Activated CD4-positive, alpha-beta T cell treated with anti-CD3 and anti-CD28 coated beads, Interleukin-10, Interleukin-2, amounts not matched to agents 100 ng/mL and 50 ng/mL, durations not matched to agents 16 hours and 8 hours (primary cell): ENCODE data around the gene GALNT17.

ENCODE experiments used
- DNase-seq: peaks from one replicate; pipeline ENCODE4 v3.0.0-alpha.2; 2020

The GALNT17 gene

DNA sequence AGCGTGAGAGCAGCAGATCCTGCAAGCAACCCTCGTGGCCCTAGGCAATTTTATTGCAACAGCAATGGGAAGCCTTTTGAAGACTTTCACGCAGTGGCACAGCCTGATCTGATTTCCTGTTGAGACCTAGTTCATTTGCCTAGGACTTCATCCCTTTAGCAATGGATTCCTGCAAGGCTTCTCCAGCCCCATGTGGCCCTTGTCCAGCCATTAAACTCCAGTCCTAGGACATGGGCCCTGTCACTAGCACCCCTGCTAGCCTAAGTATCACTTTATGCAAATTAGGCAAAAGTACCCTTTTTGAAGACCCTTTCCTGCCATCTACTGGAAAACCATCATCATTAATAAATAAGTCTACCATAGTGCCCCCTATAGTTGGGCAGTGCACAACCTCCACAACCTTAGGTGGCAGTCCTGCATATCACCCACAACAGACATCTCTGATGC is 379.4 kb downstream of the GALNT17 start:
- DNase-seq, result no peak

DNA sequence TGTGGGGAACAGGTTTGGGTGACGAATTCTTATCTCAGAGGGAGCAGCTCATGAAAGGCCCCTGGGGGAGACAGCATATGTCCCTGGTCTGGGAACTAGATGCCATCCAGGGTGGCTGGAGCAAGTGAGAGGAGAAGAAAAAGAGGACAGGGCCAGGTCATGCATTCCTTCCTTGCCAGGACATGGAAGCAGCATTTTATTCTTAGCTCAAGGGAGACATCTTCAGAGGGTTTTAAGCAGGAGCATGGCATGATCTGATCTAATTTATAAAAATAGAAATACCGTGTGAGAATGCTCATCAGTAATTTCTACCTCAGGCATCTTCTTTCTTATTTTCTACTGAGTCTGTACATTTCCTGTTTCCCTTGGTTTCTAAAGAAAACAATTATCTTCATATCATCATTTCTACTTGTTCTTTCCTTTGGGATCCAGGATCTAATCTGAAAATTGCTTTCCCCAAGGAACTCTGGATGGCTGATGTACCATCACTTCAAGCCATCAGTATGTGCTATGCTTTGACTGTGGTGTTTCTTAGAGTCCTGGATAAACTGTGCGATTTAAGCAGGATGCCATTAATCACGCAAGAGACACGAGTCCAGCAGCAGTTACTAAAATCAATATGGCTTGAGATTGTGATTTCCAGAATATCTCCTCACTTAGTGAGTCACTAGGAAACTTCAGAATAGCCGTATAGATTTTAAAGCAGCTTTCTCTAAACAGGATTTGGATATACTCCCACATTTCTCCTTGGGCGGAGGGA is 386.2 kb downstream of the GALNT17 start:
- no peak for DNase-seq

DNA sequence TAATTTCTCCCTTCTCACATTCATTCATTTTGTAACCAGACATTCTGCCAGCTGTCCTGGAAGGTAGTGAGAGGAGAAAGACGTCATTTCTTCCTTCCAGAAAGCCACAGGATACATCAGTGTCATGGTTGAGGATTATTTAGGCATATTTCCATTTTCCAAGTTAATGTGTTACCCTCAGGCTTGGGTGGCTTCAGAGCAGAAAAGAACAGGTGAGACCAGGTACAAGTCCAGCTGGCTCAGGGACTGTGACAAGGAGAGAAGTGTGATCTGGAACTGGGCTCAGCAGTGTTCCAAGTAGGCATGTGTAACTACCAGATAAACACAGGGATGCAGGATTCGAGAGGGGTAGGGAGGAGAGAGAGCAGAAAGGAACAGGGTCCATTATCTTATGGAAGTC is 386.9 kb downstream of the GALNT17 start:
- no peak for DNase-seq

DNA sequence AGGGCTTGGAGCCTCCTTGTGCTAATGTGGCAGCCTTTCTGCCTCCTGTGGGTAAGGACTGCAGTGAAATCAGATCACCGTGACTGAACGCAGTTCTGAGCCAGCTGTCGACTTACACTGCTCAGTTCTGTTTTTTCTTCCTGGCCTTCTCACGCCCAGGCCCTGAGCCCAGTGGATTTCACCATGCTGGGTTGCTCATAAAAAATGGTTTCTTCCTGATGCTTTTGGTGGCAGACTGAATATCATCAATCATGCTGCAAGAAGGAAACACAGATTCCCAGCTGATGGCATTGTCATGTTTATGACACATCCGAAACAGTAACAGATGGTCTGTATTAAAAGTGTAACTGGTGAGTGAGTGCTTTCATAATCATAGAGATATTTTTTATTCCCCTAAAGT is 389.6 kb downstream of the GALNT17 start:
- no peak for DNase-seq

DNA sequence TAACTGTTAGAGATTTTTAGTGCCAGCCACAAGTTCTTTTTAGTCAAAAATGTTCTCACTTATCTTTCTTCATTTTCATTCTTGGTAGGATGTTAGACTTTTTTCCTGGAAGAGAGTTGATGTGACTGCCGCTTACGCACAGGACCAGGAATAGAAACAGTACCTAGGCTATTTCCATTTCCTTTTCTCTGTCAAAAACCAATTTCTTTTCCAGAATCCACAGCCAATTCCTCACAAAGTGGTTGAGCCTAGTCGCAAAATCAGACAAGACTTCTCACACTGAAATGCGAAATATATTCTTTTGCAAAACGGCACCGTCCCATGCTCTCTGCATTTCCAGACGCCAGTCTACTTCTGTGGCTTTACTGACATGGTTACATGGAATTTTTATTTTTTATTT is 394.2 kb downstream of the GALNT17 start:
- no peak for DNase-seq

DNA sequence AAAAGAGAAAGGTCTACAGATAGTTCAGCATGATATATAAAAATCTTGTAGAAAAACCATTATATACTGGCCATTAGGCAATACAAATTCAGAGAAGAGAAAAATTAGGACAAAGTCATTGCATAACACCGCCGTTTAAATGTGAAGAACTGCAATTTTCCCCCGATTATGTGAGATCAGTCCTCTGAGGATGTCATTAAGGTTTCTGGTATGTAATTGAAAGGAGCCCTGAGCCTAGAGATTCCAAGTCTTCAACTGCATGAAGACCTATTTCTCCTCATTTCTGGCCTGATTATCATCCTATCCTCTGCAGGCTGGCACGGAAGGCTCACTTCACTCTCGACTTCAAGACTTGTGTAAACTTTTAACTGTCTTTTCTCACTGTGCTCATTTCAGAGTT is 395.3 kb downstream of the GALNT17 start:
- DNase-seq, result no peak

DNA sequence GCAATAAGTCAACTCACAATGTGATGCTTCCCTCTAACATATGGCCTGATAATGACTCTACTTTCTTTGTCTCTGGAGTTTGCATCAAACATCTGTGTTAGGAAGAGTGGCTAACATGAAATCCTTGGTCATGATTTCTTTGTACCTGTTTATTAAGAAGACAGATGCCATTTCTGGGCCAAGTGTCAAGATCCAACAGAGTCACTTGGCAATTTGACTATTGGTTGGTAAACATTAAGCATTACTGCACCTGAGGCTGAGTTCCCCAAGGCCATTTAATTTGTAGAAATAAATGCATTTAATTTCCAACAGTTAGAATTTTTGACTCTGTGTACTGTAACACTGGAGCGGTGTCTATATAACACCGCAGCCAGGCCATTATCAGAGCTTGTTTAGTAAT is 403.7 kb downstream of the GALNT17 start:
- no peak for DNase-seq

DNA sequence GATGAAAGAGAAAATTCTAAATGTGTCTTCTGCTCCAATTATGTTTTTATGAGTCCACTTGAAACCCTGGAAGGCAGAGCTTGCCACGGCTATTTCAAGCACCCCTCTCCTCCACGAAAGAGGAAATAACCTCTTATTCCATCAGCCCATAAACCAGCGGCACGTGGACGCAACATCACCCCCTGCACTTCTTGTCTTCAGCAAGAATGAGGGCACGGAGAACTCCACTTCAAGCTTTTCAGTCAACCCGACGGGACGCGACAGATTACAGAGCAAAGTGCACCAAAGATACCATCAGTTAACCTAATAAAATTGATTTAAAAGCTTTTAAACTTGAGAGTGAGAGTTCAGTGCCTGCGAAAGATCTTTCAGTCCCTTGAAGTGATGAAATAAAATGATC is 406.3 kb downstream of the GALNT17 start:
- DNase-seq, result no peak

DNA sequence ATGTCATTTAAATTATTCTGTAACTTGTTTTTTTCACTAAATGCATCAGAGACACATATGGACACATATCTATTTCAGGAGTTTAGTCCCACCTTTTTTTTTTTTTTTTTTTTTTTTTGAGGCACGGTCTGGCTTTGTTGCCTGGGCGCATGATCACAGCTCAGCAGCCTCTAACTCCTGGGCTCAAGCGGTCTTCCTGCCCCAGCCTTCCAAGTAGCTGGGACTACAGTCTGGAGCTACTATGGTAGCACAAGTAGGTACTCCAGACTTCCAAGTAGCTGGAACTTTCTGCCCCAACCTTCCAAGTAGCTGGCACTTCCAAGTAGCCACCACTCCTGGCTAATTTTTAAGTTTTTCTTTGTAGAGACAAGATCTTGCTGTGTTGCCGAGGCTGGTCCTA is 407.7 kb downstream of the GALNT17 start:
- no peak for DNase-seq

DNA sequence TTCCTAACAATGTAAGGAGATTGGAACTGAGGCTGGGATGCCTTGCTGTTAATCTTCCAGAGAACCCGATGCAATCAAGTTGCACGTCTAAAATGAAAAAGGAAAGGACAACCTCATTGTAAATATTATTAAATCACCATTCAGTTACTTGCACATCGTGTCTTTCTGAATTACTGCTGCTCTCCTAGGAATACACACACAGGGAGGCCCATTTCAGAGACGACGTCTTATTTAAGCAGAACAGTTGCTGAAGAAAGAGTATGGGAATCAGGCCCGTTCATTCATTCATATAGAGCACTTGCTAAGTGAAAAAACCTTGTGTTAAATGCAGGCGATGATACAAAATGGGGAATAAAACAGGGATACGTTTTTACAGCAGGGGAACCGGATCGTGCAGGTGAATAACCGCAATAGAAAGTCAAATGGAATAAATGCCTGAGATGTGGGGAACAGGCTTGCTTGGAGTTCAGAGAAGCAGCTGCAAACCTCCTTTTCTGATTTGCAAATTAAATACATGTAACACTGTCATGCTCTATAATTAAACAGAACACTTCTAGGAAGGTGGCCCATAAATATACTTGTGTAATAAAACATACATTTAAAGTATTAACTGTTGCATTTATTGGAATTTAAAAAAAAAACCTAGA is 409.9 kb downstream of the GALNT17 start:
- DNase-seq, result no peak

DNA sequence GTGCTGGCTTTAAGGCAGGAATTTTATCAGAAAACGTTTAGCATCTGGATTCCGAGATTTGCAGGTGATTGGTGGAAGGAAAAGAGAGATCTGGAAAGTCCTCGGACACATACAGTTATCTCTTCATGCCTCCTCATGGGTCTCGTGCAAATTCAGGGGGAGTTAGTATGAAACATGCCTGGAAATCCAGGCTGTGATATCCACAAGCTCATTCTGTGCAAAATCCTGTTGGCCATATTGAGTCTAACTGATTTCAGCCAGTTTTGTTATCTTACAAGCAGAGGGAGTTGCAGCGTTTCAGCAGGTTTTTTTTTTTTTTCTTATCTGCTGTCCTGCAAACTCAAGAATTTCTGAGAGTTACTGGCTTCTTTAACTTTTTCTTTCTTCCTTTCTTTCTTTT is 411.5 kb downstream of the GALNT17 start:
- no peak for DNase-seq

DNA sequence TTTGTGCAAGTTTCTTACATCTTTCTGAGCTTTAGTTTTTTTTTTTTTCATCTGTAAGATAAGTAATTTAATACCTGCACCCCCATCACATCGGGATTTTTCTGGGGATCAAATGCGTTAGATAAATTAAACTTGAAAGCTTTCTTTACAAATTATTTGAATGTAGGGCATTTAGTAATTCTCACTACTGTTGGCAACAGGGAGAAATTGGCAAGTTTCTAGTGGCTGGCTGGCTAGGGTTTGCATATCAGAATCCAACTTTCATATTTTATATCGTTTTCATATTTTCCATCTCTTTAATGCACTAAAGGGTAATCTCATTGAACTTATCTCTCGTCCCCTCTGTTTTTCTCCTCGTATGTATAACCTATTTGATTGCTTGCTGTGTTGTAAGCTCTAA is 412.9 kb downstream of the GALNT17 start:
- DNase-seq, result no peak

DNA sequence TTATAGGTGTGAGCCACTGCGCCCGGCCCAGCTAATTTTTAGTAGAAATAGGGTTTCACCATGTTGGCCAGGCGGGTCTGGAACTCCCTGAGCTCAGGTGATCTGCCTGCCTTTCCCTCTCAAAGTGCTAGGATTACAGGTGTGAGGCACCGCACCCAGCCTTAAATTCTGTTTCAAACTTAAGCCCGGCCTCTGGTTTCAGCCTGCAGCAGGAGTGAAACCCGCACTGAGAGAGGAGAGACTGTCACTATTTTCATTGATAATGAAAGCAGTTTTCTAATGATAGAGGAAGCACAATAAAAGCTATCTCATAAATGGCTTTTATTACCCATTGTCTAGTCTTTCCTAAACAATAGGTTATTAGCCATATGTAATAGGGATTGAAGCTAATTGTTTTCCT is 415.5 kb downstream of the GALNT17 start:
- no peak for DNase-seq

DNA sequence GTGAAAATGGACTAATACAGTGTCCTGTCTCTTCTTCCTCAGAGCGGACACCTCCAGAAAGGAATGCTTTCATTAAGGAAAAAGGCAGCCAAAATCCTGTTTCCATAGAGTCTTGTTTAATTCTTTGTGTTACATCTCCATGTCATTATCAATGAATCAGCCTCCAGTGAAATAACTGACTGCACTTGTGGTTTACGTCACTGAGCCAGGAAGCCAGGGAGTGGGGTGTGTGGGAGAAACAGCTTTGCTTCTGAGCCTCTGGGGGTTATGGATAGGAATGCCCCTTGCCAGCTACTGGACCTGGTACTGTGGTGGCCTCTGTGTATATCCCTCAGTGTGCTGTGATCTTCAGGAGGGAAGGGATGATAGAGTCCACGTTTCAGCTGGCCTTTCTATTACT is 416.8 kb downstream of the GALNT17 start:
- DNase-seq, result no peak

DNA sequence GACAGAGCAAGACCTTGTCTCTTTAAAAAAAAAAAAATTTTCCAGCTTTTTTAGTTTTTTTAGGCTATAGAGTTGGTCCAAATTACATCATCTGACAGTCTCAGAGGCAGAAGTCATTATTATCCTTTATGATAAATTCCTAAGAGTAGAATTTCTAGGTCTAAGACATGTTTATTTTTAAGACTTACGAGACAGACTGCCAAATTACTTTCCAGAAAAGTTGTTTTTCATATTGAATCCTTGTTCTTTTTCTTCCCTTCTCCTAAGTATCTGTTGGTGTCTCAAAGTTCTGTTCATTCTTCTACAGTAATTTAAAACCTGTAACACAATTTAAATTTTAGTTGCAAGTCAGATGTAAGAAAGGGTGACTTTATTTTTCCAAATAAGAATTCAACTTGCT is 421.4 kb downstream of the GALNT17 start:
- DNase-seq, result no peak

DNA sequence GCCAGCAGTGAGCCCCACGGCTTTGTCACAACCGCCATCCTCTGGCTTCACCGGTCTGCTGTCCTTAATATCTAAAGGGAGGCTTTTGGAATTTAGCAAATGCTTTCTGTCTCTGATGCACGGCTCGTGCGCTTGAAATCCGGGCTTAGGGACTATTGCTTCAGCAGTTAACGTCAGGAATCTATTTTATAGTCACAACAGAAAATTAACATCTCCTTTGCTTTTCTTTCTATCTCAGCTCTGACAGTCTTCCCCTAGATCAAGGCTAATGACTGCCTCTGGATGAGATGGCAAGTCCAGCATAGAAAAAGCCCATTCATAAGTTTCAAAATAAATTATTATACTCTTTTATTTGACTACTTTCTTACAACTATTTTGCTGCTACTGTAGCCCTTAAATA is 423.8 kb downstream of the GALNT17 start:
- DNase-seq, result no peak

DNA sequence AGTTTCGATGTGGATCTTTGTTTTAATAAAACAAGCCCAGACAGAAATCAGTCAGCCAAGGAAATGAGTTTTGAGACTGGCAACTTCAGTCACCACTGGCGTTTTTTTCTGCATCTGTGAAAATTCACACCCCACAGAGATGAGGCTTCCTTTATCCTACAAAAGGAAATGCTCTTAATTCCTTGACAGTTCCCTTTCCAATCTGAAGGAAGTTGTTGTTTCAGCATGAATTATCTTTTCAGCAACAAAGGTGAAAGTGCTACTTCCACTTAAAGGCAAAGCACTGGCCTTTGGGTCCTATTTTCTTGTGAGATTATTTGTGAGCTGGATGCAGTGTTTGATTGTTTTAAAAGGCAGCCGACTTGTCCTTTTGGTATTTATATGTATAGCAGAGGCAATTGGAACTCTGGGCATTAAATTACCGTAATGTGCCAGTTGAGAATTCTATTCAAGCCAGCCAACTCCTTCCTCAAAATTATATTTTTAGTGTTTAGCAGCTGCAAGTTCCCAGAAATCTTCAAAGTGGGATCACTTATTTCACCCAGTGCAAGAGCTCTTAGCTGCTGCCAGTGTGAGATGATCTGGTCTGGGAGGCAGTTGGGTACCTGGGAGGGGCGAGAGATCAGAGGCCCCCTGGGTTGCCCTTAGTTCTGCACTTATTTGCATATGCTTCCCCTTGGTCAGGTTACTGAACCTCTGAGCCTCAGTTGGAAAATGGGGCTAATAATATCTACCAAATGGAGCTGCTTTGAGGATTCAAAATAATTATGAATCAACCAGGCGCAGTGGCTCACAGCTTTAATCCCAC is 427.1 kb downstream of the GALNT17 start:
- no peak for DNase-seq

DNA sequence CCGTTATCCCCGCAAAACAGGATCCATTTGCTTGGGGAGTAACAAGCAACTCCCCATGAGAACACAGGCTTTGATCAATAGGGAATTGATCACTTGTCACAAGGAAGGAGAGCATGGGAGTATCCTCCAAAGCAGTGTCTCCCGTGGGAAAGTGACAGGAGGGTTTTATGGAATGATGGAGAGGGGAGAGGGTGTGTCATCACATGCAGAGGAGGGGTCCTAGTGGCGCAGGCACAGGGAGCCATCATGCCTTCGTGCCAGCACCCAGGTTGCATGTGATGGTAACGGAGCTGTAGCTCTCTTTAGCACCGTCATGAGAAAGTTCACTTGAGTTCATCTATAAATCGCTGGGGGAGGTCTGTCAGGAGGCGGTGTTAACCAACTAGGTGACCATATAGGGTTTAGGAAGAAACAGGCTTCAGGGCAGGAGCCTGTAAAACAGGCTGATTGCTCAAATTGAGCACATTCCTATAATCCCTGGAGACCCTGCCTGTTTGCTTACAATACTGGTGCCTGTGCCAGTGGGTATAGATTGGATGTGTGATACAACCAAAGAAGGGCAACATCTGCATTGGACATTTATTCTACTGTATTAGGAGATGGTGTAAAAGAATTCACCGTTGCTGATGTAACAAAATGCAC is 428.5 kb downstream of the GALNT17 start:
- no peak for DNase-seq

DNA sequence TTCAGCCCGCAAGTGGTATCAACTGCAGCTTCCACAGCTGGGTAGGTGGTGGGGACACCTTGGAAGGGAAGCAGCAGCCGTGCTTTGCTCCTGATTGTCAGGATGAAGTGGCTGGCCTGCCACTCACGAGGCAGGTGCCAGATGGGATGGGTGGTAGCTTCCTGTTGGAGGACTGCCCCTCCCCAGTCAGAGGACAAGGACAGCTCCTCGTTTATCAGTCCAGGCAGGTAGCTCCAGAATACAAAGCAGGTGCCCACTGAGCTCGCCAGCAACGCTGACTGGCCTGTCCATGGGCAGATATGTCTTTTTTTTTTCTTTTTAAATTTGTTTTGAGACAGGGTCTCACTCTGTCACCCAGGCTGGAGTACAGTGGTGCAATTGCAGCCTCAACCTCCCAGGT is 431.3 kb downstream of the GALNT17 start:
- no peak for DNase-seq

DNA sequence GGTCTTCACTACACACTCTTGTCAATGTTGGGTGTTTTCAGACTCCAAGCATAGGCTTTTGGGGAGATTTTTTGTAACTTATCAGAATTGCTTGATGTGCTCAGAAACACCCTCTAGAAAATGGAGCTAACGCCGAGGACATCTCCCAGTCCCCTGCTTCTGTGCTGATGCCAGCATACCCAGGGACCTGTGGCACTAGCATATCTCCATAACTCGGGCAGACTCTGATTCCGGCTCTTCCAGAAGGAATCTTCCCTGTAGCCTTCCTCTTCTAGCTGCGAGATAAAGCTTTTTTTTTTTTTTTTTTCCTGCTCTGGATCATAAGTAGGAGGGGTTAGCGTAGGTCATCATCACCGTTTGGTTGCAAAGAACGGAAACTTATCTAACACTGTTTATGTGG is 434.4 kb downstream of the GALNT17 start:
- no peak for DNase-seq

DNA sequence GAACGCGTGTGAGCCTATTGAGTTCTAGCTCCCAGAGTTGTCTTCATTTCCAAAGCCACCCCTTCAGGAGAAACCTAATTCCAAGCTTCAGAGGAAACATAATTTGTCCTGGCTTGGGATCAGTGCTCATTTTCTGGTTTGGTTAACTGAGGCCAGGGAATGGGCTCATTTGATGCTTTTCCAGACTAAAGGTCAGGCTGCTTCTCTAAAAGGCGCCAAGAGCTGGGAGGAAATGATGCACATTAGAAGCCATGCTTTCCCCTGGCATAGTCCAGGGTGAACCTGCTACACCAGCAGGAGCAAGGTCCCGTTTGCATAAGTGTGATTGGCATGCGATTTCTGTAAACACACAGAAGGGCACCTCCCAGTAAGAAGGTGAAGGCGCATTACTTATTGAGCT is 435.0 kb downstream of the GALNT17 start:
- DNase-seq, result no peak

DNA sequence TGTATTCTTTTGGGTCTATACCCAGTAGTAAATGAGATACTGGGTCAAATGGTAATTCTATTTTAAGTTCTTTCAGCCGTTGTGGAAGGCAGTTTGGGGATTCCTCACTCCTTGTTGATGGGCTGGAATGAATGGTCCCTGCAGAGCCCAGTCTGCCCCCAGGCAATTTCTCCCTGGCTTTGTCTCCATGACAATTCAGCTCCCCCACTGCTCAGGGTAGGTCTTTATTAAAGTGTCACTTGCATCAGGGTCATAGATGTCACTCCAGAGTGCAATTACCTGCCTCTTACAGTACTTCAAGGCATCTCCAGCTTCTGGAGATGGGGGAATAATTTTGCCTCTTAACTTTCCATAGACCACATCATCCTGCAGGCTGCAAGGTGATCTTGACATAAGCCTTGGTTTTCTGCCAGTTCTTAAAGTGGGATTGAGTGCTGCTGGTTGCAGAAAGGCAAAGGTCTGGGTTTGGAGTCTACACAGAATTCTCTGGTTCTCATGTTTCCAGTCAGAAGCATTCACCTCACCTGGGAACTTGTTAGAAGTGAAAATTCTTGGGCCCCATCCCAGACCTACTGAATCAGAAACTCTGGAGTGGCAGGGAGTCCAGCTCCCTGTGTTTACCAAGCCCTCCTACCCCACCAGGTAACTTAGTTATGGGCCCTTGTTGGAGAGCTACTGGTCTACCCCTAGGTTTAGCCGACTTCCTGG is 442.4 kb downstream of the GALNT17 start:
- no peak for DNase-seq

DNA sequence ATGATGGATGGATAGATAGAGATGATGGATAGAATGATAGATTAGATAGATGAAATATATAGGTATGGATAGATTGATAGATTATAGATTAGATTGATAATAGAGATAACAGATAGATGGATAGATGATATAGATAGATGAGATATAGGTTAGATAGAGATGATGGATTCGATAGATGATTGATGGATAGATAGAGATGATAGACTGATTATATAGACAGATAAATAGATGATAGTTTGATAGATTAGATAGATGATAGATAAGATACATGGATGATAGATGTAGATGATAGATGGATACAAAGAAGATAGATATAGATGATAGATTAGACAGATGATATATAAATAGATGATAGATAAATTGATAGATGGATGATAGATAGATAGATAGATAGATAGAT is 448.1 kb downstream of the GALNT17 start:
- no peak for DNase-seq
